ENCODE results near the gene BTBD2.
A peak's percentile ranks its signal among the peaks of the same experiment; 100 is the strongest.

The BTBD2 gene

GRCh38 chr19:1956868-1957492, 58.5 kb downstream of the BTBD2 start:
- no peaks in the 10 kb centered on the region for H3K9me3 Mint-ChIP-seq
- no peak for ATAC-seq (replicated peaks; ENCODE audit: extremely low read depth, poor library complexity, severe bottlenecking)
- H3K4me1 Mint-ChIP-seq, result peaks cover 15% of the 10 kb centered on the region
- no peak overlapping the region for H3K4me3 Mint-ChIP-seq
- H3K27me3 Mint-ChIP-seq, result no peaks in the 10 kb centered on the region
- no peak overlapping the region for H3K27ac Mint-ChIP-seq (ENCODE audit: low read depth)
- H3K36me3 Mint-ChIP-seq (ENCODE audit: insufficient read depth), result peaks cover 30% of the 10 kb centered on the region
- DNase-seq (ENCODE audit: low spot score in 2 of 2), result no peak

- H3K27me3 Mint-ChIP-seq, result no peaks in the 10 kb centered on the region
- H3K4me3 Mint-ChIP-seq, result peak overlapping the region; percentile 32
- peaks cover 29% of the 10 kb centered on the region for H3K36me3 Mint-ChIP-seq (ENCODE audit: insufficient read depth)
- no peaks in the 10 kb centered on the region for H3K9me3 Mint-ChIP-seq
- H3K27ac Mint-ChIP-seq (ENCODE audit: low read depth), result no peak overlapping the region
- ATAC-seq (replicated peaks; ENCODE audit: extremely low read depth, poor library complexity, severe bottlenecking), result no peak
- DNase-seq (ENCODE audit: low spot score in 2 of 2), result no peak
- H3K4me1 Mint-ChIP-seq, result peaks cover 15% of the 10 kb centered on the region
Observed at GRCh38 chr19:1956122-1956494, 59.4 kb downstream of the BTBD2 start.

DNA sequence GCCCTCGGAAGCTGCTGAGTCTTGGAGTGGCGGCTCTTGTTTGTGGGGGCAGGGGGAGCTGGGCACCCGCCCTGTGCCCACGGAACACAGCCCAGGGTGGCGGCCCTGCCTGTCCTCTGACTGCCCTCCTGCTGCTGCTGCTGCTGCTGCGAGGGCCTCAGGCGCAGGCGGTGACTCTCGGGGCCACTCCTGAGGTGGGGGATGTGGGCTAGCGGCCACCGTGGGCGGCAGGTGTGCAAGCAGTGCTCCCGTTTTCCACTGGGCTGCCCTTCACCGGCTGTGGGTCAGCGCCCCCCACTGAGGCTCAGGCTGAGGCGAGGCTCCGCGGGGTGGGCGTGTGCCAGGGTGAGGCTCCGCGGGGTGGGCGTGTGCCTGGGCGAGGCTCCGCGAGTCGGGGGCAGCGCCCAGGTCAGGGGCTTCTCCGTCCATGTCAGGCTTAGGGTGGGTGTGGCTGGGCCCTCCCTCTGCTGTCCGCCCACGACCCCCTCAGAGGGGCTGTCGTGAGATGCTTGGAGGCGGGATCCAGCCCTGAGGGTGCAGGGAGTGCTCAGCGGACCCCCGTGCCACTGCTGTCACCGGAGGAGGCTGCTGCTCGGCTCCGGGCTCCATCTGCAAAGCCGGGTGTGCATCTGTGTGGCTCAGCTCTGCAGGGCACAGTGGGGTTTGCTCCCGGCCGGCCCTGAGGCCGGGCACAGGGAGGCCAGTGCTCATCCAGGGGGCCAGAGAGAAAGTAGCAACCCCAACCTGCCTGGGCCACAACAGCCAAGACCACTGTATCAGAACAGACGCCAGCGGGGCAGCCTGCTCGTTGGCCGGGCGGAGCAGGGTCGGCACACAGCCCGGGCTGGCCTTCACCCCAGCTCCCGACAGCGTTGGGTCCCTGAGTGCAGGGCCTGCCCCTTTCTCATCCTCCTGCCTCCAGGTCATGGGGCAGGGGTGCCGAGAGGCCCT, 60.1 kb downstream of the BTBD2 start:
- no peaks in the 10 kb centered on the region for H3K9me3 Mint-ChIP-seq
- H3K4me3 Mint-ChIP-seq, result no peak overlapping the region
- peaks cover 26% of the 10 kb centered on the region for H3K36me3 Mint-ChIP-seq (ENCODE audit: insufficient read depth)
- H3K27ac Mint-ChIP-seq (ENCODE audit: low read depth), result no peak overlapping the region
- ATAC-seq (replicated peaks; ENCODE audit: extremely low read depth, poor library complexity, severe bottlenecking) (no peak), DNase-seq (ENCODE audit: low spot score in 2 of 2) (no peak)
- H3K4me1 Mint-ChIP-seq, result peaks cover 15% of the 10 kb centered on the region
- no peaks in the 10 kb centered on the region for H3K27me3 Mint-ChIP-seq

- no peaks in the 10 kb centered on the region for H3K9me3 Mint-ChIP-seq
- peaks cover 10% of the 10 kb centered on the region for H3K4me1 Mint-ChIP-seq
- H3K27me3 Mint-ChIP-seq, result no peaks in the 10 kb centered on the region
- no peak overlapping the region for H3K4me3 Mint-ChIP-seq
- ATAC-seq (replicated peaks; ENCODE audit: extremely low read depth, poor library complexity, severe bottlenecking) (no peak), DNase-seq (ENCODE audit: low spot score in 2 of 2) (no peak)
- H3K27ac Mint-ChIP-seq (ENCODE audit: low read depth), result no peak overlapping the region
- H3K36me3 Mint-ChIP-seq (ENCODE audit: insufficient read depth), result peaks cover 25% of the 10 kb centered on the region
Observed at GRCh38 chr19:1954532-1954933, 61.0 kb downstream of the BTBD2 start.

DNA sequence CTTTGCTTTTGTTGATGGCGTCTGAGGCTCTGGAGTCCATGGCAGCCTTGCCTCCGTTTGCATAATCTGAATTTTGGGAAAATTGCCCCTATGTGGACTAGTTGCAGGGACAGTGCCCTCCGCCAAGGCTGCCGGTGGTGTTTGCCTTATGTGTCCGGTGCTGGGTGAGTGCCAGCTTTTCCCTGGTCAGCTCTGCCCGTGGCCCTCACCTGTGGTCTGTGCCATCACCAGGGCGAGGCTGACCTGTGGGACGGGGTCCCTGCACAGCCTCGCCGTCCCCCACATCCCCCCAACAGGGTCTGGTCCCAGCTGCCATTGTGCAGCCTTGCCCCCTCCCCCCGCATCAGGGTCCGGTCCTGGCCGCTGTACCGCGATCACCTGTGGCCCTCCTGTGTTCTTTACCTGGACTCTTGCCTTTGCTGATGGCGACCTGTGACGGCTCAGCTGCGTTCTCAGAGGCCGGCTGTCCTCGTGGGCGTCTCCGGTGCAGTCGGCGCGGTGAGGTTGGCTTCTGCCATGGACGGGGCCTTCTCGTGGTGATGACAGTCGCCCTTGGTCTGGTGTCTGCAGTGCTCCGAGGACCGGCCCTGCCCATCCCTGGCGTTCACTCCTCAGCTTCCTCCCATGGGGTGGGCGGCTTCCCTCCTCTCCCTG, 61.9 kb downstream of the BTBD2 start:
- Mint-ChIP-seq H3K27me3 (no peaks in the 10 kb centered on the region), H3K4me3 (no peak overlapping the region)
- ATAC-seq (replicated peaks; ENCODE audit: extremely low read depth, poor library complexity, severe bottlenecking), result no peak

DNA sequence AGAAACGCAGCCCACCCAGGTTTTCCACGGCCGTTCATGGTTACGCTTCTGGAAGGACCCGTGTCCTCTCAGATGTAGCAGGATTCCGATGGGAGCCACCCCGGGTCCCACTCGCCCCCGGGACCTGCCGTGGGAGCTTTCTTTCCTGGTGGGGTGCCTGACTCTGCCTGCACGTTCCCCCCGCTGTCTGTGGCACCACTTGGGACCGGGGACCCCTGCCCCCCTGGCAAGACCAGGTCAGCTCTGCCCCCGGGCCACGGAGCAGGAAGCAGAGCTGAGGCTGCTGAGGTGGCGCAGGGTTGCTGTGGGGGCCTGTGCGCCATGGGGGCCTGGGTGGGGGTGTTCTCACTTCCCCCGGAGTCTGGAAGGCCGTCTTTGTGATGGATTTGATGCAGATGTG, 62.5 kb downstream of the BTBD2 start:
- ATAC-seq (replicated peaks; ENCODE audit: extremely low read depth, poor library complexity, severe bottlenecking), result no peak
- Mint-ChIP-seq H3K36me3 (ENCODE audit: insufficient read depth) (peaks cover 30% of the 10 kb centered on the region), H3K4me3 (no peak overlapping the region), H3K27me3 (no peaks in the 10 kb centered on the region), H3K27ac (ENCODE audit: low read depth) (peak overlapping the region; percentile 62), H3K9me3 (no peaks in the 10 kb centered on the region), H3K4me1 (peaks cover 17% of the 10 kb centered on the region)
- no peak for DNase-seq (ENCODE audit: low spot score in 2 of 2)

More for the DNA sequence above, 61.9 kb downstream of the BTBD2 start:
- H3K4me1 Mint-ChIP-seq, result peaks cover 17% of the 10 kb centered on the region
- no peak for DNase-seq (ENCODE audit: low spot score in 2 of 2)
- peak overlapping the region; percentile 62 for H3K27ac Mint-ChIP-seq (ENCODE audit: low read depth)
- no peaks in the 10 kb centered on the region for H3K9me3 Mint-ChIP-seq
- H3K36me3 Mint-ChIP-seq (ENCODE audit: insufficient read depth), result peaks cover 30% of the 10 kb centered on the region

GRCh38 chr19:1952635-1953034, 62.9 kb downstream of the BTBD2 start:
- Mint-ChIP-seq H3K27ac (ENCODE audit: low read depth) (no peak overlapping the region), H3K9me3 (no peaks in the 10 kb centered on the region), H3K4me1 (peaks cover 17% of the 10 kb centered on the region), H3K36me3 (ENCODE audit: insufficient read depth) (peaks cover 30% of the 10 kb centered on the region), H3K4me3 (no peak overlapping the region), H3K27me3 (no peaks in the 10 kb centered on the region)
- DNase-seq (ENCODE audit: low spot score in 2 of 2), result no peak
- no peak for ATAC-seq (replicated peaks; ENCODE audit: extremely low read depth, poor library complexity, severe bottlenecking)

DNA sequence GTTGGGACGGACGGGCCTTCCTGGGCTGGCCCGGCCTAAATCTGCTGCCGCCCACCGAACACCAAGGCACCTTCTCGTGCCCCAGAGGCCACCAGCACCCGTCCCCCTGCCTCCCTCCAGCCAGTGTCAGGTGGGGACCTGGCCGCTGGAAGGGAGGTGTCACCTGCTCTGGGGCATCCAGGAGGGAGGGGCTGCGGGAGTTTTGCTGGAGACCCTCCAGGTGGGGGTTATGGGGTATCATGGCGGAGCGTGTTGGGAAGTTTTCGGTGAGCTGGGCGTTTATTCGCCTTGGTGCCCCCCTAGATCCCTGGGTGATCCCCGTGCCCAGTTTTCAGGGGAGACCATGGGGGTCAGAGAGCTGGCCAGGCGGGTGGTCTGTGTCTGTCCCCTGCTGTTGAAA, 64.9 kb downstream of the BTBD2 start:
- DNase-seq (ENCODE audit: low spot score in 2 of 2) (no peak), ATAC-seq (replicated peaks; ENCODE audit: extremely low read depth, poor library complexity, severe bottlenecking) (no peak)
- Mint-ChIP-seq H3K4me1 (peaks cover 13% of the 10 kb centered on the region), H3K27ac (ENCODE audit: low read depth) (peak overlapping the region; percentile 68), H3K4me3 (no peak overlapping the region), H3K9me3 (no peaks in the 10 kb centered on the region), H3K36me3 (ENCODE audit: insufficient read depth) (peaks cover 30% of the 10 kb centered on the region), H3K27me3 (no peaks in the 10 kb centered on the region)

GRCh38 chr19:1949304-1950101, 66.0 kb downstream of the BTBD2 start:
- Mint-ChIP-seq H3K4me1 (peaks cover 14% of the 10 kb centered on the region), H3K27me3 (no peaks in the 10 kb centered on the region), H3K9me3 (no peaks in the 10 kb centered on the region), H3K27ac (ENCODE audit: low read depth) (peak overlapping the region; percentile 82), H3K36me3 (ENCODE audit: insufficient read depth) (peaks cover 28% of the 10 kb centered on the region), H3K4me3 (no peak overlapping the region)
- no peak for ATAC-seq (replicated peaks; ENCODE audit: extremely low read depth, poor library complexity, severe bottlenecking)
- DNase-seq (ENCODE audit: low spot score in 2 of 2), result no peak

DNA sequence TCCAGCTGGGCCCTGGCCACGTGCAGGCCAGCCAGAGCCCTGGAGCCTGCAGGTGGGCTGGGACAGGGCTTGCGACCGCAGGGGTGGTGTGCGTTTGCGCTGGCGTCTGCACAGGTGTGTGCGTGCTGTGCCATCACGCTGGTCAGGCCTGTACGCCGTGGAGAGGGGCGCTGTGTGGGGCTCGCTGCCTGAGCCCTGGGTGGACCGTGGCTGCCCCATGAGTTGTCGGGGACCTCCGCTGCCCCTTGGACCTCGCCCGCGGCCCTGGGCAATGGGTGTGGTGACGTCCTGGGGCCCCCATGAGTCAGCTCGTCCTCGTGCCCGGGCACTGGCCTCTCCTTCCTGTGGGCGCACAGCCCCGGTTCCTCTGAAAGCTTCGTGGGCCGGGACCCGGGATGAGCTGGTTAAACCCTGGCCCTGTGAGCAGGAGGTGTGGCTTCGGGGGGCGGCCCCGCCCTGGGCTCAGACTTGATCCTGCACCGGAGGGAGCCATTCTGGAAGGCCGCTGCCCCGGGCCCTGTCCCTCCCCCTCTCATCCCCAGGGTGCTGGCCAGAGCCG, 67.8 kb downstream of the BTBD2 start:
- Mint-ChIP-seq H3K4me3 (no peak overlapping the region), H3K36me3 (ENCODE audit: insufficient read depth) (peaks cover 34% of the 10 kb centered on the region), H3K27me3 (no peaks in the 10 kb centered on the region), H3K9me3 (no peaks in the 10 kb centered on the region), H3K27ac (ENCODE audit: low read depth) (no peak overlapping the region), H3K4me1 (peaks cover 22% of the 10 kb centered on the region)
- no peak for DNase-seq (ENCODE audit: low spot score in 2 of 2)
- no peak for ATAC-seq (replicated peaks; ENCODE audit: extremely low read depth, poor library complexity, severe bottlenecking)

GRCh38 chr19:1945899-1946298, 69.6 kb downstream of the BTBD2 start:
- ATAC-seq (replicated peaks; ENCODE audit: extremely low read depth, poor library complexity, severe bottlenecking), result no peak
- H3K36me3 Mint-ChIP-seq (ENCODE audit: insufficient read depth), result peaks cover 37% of the 10 kb centered on the region
- no peaks in the 10 kb centered on the region for H3K9me3 Mint-ChIP-seq
- no peak for DNase-seq (ENCODE audit: low spot score in 2 of 2)
- H3K27me3 Mint-ChIP-seq, result no peaks in the 10 kb centered on the region
- peak overlapping the region; percentile 5 for H3K4me3 Mint-ChIP-seq
- no peak overlapping the region for H3K27ac Mint-ChIP-seq (ENCODE audit: low read depth)
- H3K4me1 Mint-ChIP-seq, result peaks cover 30% of the 10 kb centered on the region
